ENCODE measurements around the gene THNSL1.
A peak's percentile ranks its signal among the peaks of the same experiment; 100 is the strongest.
"Not testable (repeated sequence)": the region's sequence is repeated elsewhere in the genome, so short reads cannot be mapped to it uniquely, and the experiment has no call there.

THNSL1 gene

GRCh38 chr10:25016376-25017153, at the start of gene THNSL1:
TSS of gene THNSL1 (plus strand) at chr10:25016612. CDS start at chr10:25023224, 6,612 bp downstream.
- DNase-seq, result peak; percentile 92 to 97

GRCh38 chr10:24966962-24967481, 49.4 kb upstream of the THNSL1 start:
- DNase-seq, result no peak

- DNase-seq, result no peak
Observed at GRCh38 chr10:24968349-24968748, 48.1 kb upstream of the THNSL1 start.

- DNase-seq, result not testable (repeated sequence)
Observed at GRCh38 chr10:24968951-24969350, 47.5 kb upstream of the THNSL1 start.

GRCh38 chr10:24969841-24970281, 46.6 kb upstream of the THNSL1 start:
- no peak for DNase-seq

GRCh38 chr10:24971374-24971773, 45.0 kb upstream of the THNSL1 start:
- no peak for DNase-seq

- DNase-seq, result no peak
Observed at GRCh38 chr10:24973163-24973562, 43.2 kb upstream of the THNSL1 start.

- DNase-seq, result no peak
Observed at GRCh38 chr10:24974976-24975375, 41.4 kb upstream of the THNSL1 start.

- DNase-seq, result no peak
Observed at GRCh38 chr10:24979685-24980084, 36.7 kb upstream of the THNSL1 start.

- no peak for DNase-seq
Observed at GRCh38 chr10:24981161-24981710, 35.2 kb upstream of the THNSL1 start.

- DNase-seq, result no peak
Observed at GRCh38 chr10:24982319-24983112, 33.9 kb upstream of the THNSL1 start.

GRCh38 chr10:24983130-24983529, 33.3 kb upstream of the THNSL1 start:
- no peak for DNase-seq

- no peak for DNase-seq
Observed at GRCh38 chr10:24983946-24984345, 32.5 kb upstream of the THNSL1 start.

- no peak for DNase-seq
Observed at GRCh38 chr10:24984906-24985305, 31.5 kb upstream of the THNSL1 start.

GRCh38 chr10:24988831-24989640, 27.4 kb upstream of the THNSL1 start:
- no peak for DNase-seq

GRCh38 chr10:24989867-24990266, 26.5 kb upstream of the THNSL1 start:
- DNase-seq, result no peak

- no peak for DNase-seq
Observed at GRCh38 chr10:24991298-24991697, 25.1 kb upstream of the THNSL1 start.

- no peak for DNase-seq
Observed at GRCh38 chr10:24992512-24993133, 23.8 kb upstream of the THNSL1 start.

- DNase-seq, result no peak
Observed at GRCh38 chr10:24993237-24993958, 23.0 kb upstream of the THNSL1 start.

GRCh38 chr10:24995072-24995471, 21.3 kb upstream of the THNSL1 start:
- DNase-seq, result no peak

- no peak for DNase-seq
Observed at GRCh38 chr10:24998044-24998443, 18.4 kb upstream of the THNSL1 start.
